C4-2B (cell line): ENCODE measurements around the gene SLIT2.
A peak's percentile ranks its signal among the peaks of the same experiment; 100 is the strongest.

Experiments used
- H3K27ac ChIP-seq: fragments of 450-650 bp; 2 replicates; pipeline ENCODE4 v1.5.1; 2017
- CTCF ChIP-seq: fragments of 450-650 bp; conservative IDR thresholded peaks from 2 replicates; pipeline ENCODE4 v1.5.1; 2017; ENCODE audit warnings: mild to moderate bottlenecking
- ZFX ChIP-seq: fragments of 450-650 bp; IDR thresholded peaks from 2 replicates; pipeline ENCODE4 v1.6.1; 2017

The SLIT2 gene

GRCh38 chr4:20288846-20289512 is 37.3 kb downstream of the SLIT2 start:
- TF ChIP-seq CTCF (no peak), ZFX (no peak)
- H3K27ac ChIP-seq: no peak overlapping the region

- H3K27ac ChIP-seq: no peak overlapping the region
- no peak for TF ChIP-seq ZFX
Measured at GRCh38 chr4:20289782-20290181, 38.1 kb downstream of the SLIT2 start.

GRCh38 chr4:20292739-20293138 is 41.0 kb downstream of the SLIT2 start:
- no peak for TF ChIP-seq CTCF
- TF ChIP-seq ZFX: no peak
- H3K27ac ChIP-seq: no peak overlapping the region

- no peak for TF ChIP-seq CTCF
- no peak for TF ChIP-seq ZFX
- no peak overlapping the region for H3K27ac ChIP-seq
Measured at GRCh38 chr4:20297261-20297660, 45.6 kb downstream of the SLIT2 start.

GRCh38 chr4:20297783-20298182 is 46.1 kb downstream of the SLIT2 start:
- H3K27ac ChIP-seq: no peak overlapping the region
- TF ChIP-seq ZFX (no peak), CTCF (no peak)

GRCh38 chr4:20298455-20298854 is 46.8 kb downstream of the SLIT2 start:
- TF ChIP-seq CTCF (no peak), ZFX (no peak)
- H3K27ac ChIP-seq: no peak overlapping the region

GRCh38 chr4:20298986-20299385 is 47.3 kb downstream of the SLIT2 start:
- no peak overlapping the region for H3K27ac ChIP-seq
- TF ChIP-seq CTCF (no peak), ZFX (no peak)

- no peak overlapping the region for H3K27ac ChIP-seq
- TF ChIP-seq ZFX (no peak), CTCF (peak; percentile 61)
Measured at GRCh38 chr4:20299515-20299914, 47.8 kb downstream of the SLIT2 start.
